HL-60 (cell line): ENCODE data around the gene TMC6.

Source experiments
- CTCF ChIP-seq: IDR thresholded peaks from one replicate; pipeline ENCODE4 v1.5.1; 2011; ENCODE audit warnings: low read length, control low read depth, inconsistent platforms; ENCODE audit not compliant: insufficient read depth
- POLR2AphosphoS5 ChIP-seq: IDR thresholded peaks from 2 replicates; pipeline ENCODE4 v1.6.1; 2012; ENCODE audit warnings: low read depth
- REST ChIP-seq: IDR thresholded peaks from 2 replicates; pipeline ENCODE4 v1.6.1; 2012; ENCODE audit warnings: low read depth; ENCODE audit not compliant: insufficient replicate concordance
- SPI1 ChIP-seq: IDR thresholded peaks from 2 replicates; pipeline ENCODE4 v1.6.1; 2012; ENCODE audit warnings: low read depth, mild to moderate bottlenecking, borderline replicate concordance

GRCh38 chr17:78159575-78160158 is 31.1 kb upstream of the TMC6 start:
- TF ChIP-seq CTCF (no peak), POLR2AphosphoS5 (peak; percentile 50; the same call in 1 of the 2 replicates), SPI1 (no peak), REST (no peak)
